MCF 10A (cell line): Measurements from ENCODE around the gene DHDH. TPM values are rescaled to one million over a fixed set of nuclear protein-coding genes. Genes with fewer than 3 reads are reported as not detected.

Source experiments
- BruUV-seq: library from RNA; stranded (reverse); fragments of 400-500 nt; replicated peaks from 2 replicates; lab custom pipeline; 2021; lab: Mats Ljungman, UMichigan
- CTCF ChIA-PET: fragments of 300-600 bp; sonication (Branson Sonifier 250); formaldehyde crosslinking; extraction: SDS; loops from one replicate; lab custom pipeline; 2021; ENCODE audit warnings: antibody characterized with exemption, inconsistent platforms; lab: Yijun Ruan, JAX
- POLR2A ChIA-PET: fragments of 300-600, 350-650 bp; sonication (Branson Sonifier 250); formaldehyde crosslinking; extraction: SDS; loops from one replicate; lab custom pipeline; 2020; ENCODE audit warnings: antibody characterized with exemption, inconsistent platforms; lab: Yijun Ruan, JAX
- DNase-seq: peaks from one replicate; pipeline ENCODE4 v3.0.0-alpha.2; 2018; ENCODE audit not compliant: unreplicated experiment
- H3K27ac Mint-ChIP-seq: one replicate; pipeline ENCODE4 v1.8.0; 2022; ENCODE audit warnings: mild to moderate bottlenecking, low read depth, mixed read lengths; ENCODE audit not compliant: unreplicated experiment
- H3K27me3 Mint-ChIP-seq: one replicate; pipeline ENCODE4 v1.8.0; 2022; ENCODE audit warnings: mixed read lengths; ENCODE audit not compliant: insufficient read depth, unreplicated experiment
- H3K36me3 Mint-ChIP-seq: one replicate; pipeline ENCODE4 v1.8.0; 2022; ENCODE audit warnings: mild to moderate bottlenecking, moderate library complexity, mixed read lengths; ENCODE audit not compliant: insufficient read depth, unreplicated experiment
- H3K4me1 Mint-ChIP-seq: one replicate; pipeline ENCODE4 v1.8.0; 2022; ENCODE audit warnings: mixed read lengths; ENCODE audit not compliant: insufficient read depth, unreplicated experiment
- H3K4me3 Mint-ChIP-seq: one replicate; pipeline ENCODE4 v1.8.0; 2022; ENCODE audit warnings: mild to moderate bottlenecking, moderate library complexity, mixed read lengths; ENCODE audit not compliant: unreplicated experiment
- H3K9me3 Mint-ChIP-seq: one replicate; pipeline ENCODE4 v1.8.0; 2022; ENCODE audit warnings: mixed read lengths; ENCODE audit not compliant: unreplicated experiment
- intact Hi-C: fragments of 100-400 bp; cut with micrococcal nuclease; formaldehyde crosslinking; loops from 2 replicates; pipeline ENCODE4 v1.14.1; 2022
- total RNA-seq: library from RNA; stranded (reverse); gene quantifications from 2 replicates; pipeline ENCODE4 v1.2.3, GENCODE V29; 2022
- TF ChIP-seq, protein P1 (sequence below): fragments of 200-600 bp; IDR thresholded peaks from one replicate; pipeline ENCODE4 v1.8.0; 2022; ENCODE audit warnings: antibody characterized with exemption, mild to moderate bottlenecking; ENCODE audit not compliant: unreplicated experiment

The DHDH gene
- total RNA-seq, 1 experiment from 2014 or later = not detected

DNA sequence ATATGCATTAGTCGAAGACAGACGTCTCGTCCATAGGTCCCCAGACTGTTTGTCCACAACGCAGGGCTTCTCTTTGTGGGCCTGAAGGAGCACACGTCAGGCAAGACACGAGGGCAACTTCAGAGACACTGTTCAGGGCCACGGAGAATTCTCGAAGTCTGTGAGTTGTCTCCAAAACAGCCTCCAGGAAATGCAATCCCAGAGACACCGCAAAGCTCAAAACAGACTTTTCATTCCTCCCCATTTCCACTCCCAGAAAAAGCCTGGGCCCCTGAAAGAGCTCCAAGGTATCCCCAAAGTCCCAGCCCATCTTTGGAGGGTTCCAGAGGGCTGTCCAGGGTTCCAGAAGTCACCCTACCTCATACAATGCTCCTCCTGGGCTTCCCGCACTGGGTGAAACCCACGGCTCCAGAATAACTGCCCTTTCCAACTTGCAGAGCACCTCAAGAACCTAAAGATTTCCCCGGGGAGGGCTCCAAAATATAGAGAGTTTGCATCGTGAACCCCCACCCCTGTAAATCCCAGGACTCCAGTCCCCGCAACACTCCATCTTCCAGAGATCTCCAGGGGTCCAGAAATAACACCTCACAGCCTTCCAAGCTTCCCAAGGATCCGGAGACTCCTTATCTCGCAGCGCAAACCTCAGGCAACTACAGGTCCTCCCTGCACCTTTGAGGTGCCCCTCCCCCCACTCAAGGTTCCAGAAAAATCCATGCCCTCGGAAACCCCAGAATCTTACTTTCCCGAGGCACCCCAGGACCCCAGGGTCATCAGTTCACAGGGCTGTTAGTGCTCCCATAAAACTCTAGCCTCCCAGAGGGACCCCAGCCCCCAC is 30.9 kb downstream of the DHDH start:
- H3K27me3 Mint-ChIP-seq = no peaks in the 10 kb centered on the region
- peaks cover 65% of the 10 kb centered on the region for H3K36me3 Mint-ChIP-seq
- H3K4me1 Mint-ChIP-seq = peaks cover 35% of the 10 kb centered on the region
- ChIA-PET POLR2A (interaction anchor here (0.5 to 5.3 kb wide), 11 partner anchors 10 to 177 kb away, joined by 3 to 98 read pairs (median 7); partner anchors contain the start of genes BAX, GYS1, NUCB1 and PPP1R15A), CTCF (interaction anchor here (0.7 to 1.2 kb wide), 2 partner anchors 29 to 51 kb away, joined by 3 to 4 read pairs; partner anchors contain the start of gene GYS1)
- H3K9me3 Mint-ChIP-seq = no peaks in the 10 kb centered on the region
- TF ChIP-seq, protein P1, sequence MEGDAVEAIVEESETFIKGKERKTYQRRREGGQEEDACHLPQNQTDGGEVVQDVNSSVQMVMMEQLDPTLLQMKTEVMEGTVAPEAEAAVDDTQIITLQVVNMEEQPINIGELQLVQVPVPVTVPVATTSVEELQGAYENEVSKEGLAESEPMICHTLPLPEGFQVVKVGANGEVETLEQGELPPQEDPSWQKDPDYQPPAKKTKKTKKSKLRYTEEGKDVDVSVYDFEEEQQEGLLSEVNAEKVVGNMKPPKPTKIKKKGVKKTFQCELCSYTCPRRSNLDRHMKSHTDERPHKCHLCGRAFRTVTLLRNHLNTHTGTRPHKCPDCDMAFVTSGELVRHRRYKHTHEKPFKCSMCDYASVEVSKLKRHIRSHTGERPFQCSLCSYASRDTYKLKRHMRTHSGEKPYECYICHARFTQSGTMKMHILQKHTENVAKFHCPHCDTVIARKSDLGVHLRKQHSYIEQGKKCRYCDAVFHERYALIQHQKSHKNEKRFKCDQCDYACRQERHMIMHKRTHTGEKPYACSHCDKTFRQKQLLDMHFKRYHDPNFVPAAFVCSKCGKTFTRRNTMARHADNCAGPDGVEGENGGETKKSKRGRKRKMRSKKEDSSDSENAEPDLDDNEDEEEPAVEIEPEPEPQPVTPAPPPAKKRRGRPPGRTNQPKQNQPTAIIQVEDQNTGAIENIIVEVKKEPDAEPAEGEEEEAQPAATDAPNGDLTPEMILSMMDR = no peak
- intact Hi-C loops = loop anchor here (2.0 kb wide), 1 partner anchor 90 kb away; no protein-coding TSS in a partner anchor
- no peak for DNase-seq
- H3K4me3 Mint-ChIP-seq = peak overlapping the region; percentile 97
- H3K27ac Mint-ChIP-seq = peak overlapping the region; percentile 96
- no TSS peak for BruUV-seq

DNA sequence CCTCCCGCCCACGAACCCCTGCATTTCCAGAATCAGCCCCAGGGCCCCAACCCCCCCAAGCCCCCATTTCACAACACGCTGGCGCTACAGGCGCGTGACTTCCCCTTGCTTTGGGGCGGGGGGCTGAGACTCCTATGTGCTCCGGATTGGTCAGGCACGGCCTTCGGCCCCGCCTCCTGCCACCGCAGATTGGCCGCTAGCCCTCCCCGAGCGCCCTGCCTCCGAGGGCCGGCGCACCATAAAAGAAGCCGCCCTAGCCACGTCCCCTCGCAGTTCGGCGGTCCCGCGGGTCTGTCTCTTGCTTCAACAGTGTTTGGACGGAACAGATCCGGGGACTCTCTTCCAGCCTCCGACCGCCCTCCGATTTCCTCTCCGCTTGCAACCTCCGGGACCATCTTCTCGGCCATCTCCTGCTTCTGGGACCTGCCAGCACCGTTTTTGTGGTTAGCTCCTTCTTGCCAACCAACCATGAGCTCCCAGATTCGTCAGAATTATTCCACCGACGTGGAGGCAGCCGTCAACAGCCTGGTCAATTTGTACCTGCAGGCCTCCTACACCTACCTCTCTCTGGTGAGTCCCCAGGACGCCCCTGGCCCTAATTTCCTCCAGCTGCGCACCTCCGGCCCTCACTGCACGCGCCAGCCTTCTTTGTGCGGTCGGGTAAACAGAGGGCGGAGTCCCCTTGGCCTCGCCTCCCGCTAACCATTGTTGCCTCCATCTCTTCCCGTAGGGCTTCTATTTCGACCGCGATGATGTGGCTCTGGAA is 31.7 kb downstream of the DHDH start, which contains the start of gene FTL:
TSS of gene FTL (plus strand) at position 270 of the 766 bp plus-strand sequence. CDS start at position 469, 199 bp downstream.
- Mint-ChIP-seq H3K36me3 (peaks cover 65% of the 10 kb centered on the region), H3K4me3 (peak within 1 kb of the TSS; percentile 97), H3K9me3 (no peaks in the 10 kb centered on the region), H3K27me3 (no peaks in the 10 kb centered on the region), H3K4me1 (peaks cover 35% of the 10 kb centered on the region), H3K27ac (peak within 1 kb of the TSS; percentile 96)
- TF ChIP-seq, protein P1 = no peak
- no TSS peak for BruUV-seq
- DNase-seq = peak; percentile 95
- ChIA-PET CTCF (interaction anchor here (0.6 to 0.7 kb wide), 3 partner anchors 36 to 102 kb away, joined by 3 to 4 read pairs (median 3); no protein-coding TSS in a partner anchor), POLR2A (interaction anchor here (0.6 to 5.3 kb wide), 17 partner anchors 9 to 220 kb away, joined by 3 to 98 read pairs (median 4); partner anchors contain the start of genes BAX, DHDH, GYS1 and LIN7B)
- intact Hi-C loops = loop anchor here (2.0 kb wide), 1 partner anchor 90 kb away; no protein-coding TSS in a partner anchor

- intact Hi-C loops = loop anchor here (2.0 kb wide), 1 partner anchor 91 kb away; no protein-coding TSS in a partner anchor
- peaks cover 35% of the 10 kb centered on the region for H3K4me1 Mint-ChIP-seq
- TF ChIP-seq, protein P1 = no peak
- TSS peak; percentile 82 for BruUV-seq
- H3K27ac Mint-ChIP-seq = peak overlapping the region; percentile 96
- H3K36me3 Mint-ChIP-seq = peaks cover 71% of the 10 kb centered on the region
- ChIA-PET CTCF (interaction anchor here (0.5 to 2.0 kb wide), 6 partner anchors 11 to 175 kb away, joined by 3 to 13 read pairs (median 3); partner anchors contain the start of gene RUVBL2), POLR2A (interaction anchor here (0.6 to 5.3 kb wide), 19 partner anchors 9 to 640 kb away, joined by 3 to 98 read pairs (median 4); partner anchors contain the start of genes BAX, DHDH, EMP3 and GYS1)
- peak; percentile 93 for DNase-seq
- no peaks in the 10 kb centered on the region for H3K27me3 Mint-ChIP-seq
- peak overlapping the region; percentile 97 for H3K4me3 Mint-ChIP-seq
- no peaks in the 10 kb centered on the region for H3K9me3 Mint-ChIP-seq
Observed at GRCh38 chr19:48965806-48966540, 32.5 kb downstream of the DHDH start.
